HL-60 (cell line): Measurements from ENCODE around the gene VAT1L.

Experiments
- DNase-seq, 2 experiments: peaks; one replicate each; pipeline ENCODE4 v3.0.0-alpha.2; 2010 to 2020; ENCODE audit warnings: low read depth in 1 of 2, low spot score in 1 of 2
- H3K27ac ChIP-seq: fragments of 250-450 bp; sonication (Bioruptor Pico); replicated peaks from 2 replicates; pipeline ENCODE4 v1.5.1; 2020; ENCODE audit warnings: mild to moderate bottlenecking, moderate library complexity
- H3K27me3 ChIP-seq: fragments of 250-450 bp; sonication (Bioruptor Pico); 2 replicates; pipeline ENCODE4 v1.5.1; 2021; ENCODE audit warnings: mild to moderate bottlenecking, moderate library complexity; ENCODE audit not compliant: insufficient read depth, poor library complexity, severe bottlenecking
- H3K4me3 ChIP-seq: replicated peaks from 2 replicates; pipeline ENCODE4 v1.5.1; 2011; ENCODE audit warnings: mild to moderate bottlenecking, control low read depth, low read length; ENCODE audit not compliant: insufficient read depth
- CTCF ChIP-seq: IDR thresholded peaks from one replicate; pipeline ENCODE4 v1.5.1; 2011; ENCODE audit warnings: low read length, control low read depth, inconsistent platforms; ENCODE audit not compliant: insufficient read depth
- GABPA ChIP-seq: IDR thresholded peaks from 2 replicates; pipeline ENCODE4 v1.6.1; 2012; ENCODE audit warnings: low read depth
- POLR2AphosphoS5 ChIP-seq: IDR thresholded peaks from 2 replicates; pipeline ENCODE4 v1.6.1; 2012; ENCODE audit warnings: low read depth
- SPI1 ChIP-seq: IDR thresholded peaks from 2 replicates; pipeline ENCODE4 v1.6.1; 2012; ENCODE audit warnings: low read depth, mild to moderate bottlenecking, borderline replicate concordance
- TF ChIP-seq, protein P1 (sequence below): IDR thresholded peaks from 2 replicates; pipeline ENCODE4 v1.6.1; 2012; ENCODE audit warnings: low read depth; ENCODE audit not compliant: insufficient replicate concordance

The VAT1L gene

GRCh38 chr16:77960766-77961165 lies 172.4 kb downstream of the VAT1L start:
- Histone ChIP-seq H3K4me3 (no peak overlapping the region), H3K27ac (no peak overlapping the region), H3K27me3 (no peaks in the 10 kb centered on the region)
- no peak for DNase-seq
- TF ChIP-seq POLR2AphosphoS5: no peak
- TF ChIP-seq CTCF: no peak
- TF ChIP-seq, protein P1, sequence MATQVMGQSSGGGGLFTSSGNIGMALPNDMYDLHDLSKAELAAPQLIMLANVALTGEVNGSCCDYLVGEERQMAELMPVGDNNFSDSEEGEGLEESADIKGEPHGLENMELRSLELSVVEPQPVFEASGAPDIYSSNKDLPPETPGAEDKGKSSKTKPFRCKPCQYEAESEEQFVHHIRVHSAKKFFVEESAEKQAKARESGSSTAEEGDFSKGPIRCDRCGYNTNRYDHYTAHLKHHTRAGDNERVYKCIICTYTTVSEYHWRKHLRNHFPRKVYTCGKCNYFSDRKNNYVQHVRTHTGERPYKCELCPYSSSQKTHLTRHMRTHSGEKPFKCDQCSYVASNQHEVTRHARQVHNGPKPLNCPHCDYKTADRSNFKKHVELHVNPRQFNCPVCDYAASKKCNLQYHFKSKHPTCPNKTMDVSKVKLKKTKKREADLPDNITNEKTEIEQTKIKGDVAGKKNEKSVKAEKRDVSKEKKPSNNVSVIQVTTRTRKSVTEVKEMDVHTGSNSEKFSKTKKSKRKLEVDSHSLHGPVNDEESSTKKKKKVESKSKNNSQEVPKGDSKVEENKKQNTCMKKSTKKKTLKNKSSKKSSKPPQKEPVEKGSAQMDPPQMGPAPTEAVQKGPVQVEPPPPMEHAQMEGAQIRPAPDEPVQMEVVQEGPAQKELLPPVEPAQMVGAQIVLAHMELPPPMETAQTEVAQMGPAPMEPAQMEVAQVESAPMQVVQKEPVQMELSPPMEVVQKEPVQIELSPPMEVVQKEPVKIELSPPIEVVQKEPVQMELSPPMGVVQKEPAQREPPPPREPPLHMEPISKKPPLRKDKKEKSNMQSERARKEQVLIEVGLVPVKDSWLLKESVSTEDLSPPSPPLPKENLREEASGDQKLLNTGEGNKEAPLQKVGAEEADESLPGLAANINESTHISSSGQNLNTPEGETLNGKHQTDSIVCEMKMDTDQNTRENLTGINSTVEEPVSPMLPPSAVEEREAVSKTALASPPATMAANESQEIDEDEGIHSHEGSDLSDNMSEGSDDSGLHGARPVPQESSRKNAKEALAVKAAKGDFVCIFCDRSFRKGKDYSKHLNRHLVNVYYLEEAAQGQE: no peak
- no peak for TF ChIP-seq GABPA
- TF ChIP-seq SPI1: no peak

DNA sequence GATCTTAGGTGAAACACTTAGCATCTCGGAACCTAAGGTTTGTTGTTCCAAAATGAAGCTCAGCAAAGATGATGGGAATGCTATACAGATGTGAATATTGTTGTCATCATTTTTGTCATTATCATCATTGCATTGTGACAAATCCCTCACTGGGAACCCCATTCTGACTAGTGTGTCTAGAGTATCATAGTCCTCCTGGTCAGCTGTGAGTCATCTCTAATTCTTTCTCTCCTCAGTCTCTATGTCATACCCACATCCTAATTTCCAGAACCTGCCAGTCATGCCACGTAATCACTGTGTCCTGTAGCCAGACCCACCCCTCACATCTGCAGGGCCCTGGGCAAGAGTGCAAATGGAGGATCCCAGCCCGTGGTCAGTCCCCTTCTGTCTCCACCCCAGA lies 173.4 kb downstream of the VAT1L start:
- H3K4me3 ChIP-seq: no peak overlapping the region
- no peak for DNase-seq
- no peaks in the 10 kb centered on the region for H3K27me3 ChIP-seq
- no peak overlapping the region for H3K27ac ChIP-seq
- no peak for TF ChIP-seq GABPA
- TF ChIP-seq POLR2AphosphoS5: no peak
- no peak for TF ChIP-seq SPI1
- TF ChIP-seq CTCF: no peak
- TF ChIP-seq, protein P1: no peak

GRCh38 chr16:77962689-77963088 lies 174.3 kb downstream of the VAT1L start:
- no peak overlapping the region for H3K4me3 ChIP-seq
- DNase-seq: no peak
- TF ChIP-seq, protein P1: no peak
- no peak for TF ChIP-seq GABPA
- no peak for TF ChIP-seq CTCF
- no peak for TF ChIP-seq POLR2AphosphoS5
- no peak for TF ChIP-seq SPI1
- no peak overlapping the region for H3K27ac ChIP-seq
- H3K27me3 ChIP-seq: peaks cover 4% of the 10 kb centered on the region
